HepG2 (cell line): Measurements from ENCODE around the gene ATP8A1.

Experiments
- ESRRA ChIP-seq: sonication (generic); formaldehyde crosslinking; IDR thresholded peaks from 2 replicates; pipeline ENCODE4 v1.5.1; 2020; ENCODE audit warnings: mild to moderate bottlenecking, low read depth, missing genetic modification reagents
- KDM2A ChIP-seq: sonication (generic); formaldehyde crosslinking; IDR thresholded peaks from 2 replicates; pipeline ENCODE4 v1.4.0; 2020; ENCODE audit warnings: low read depth, missing genetic modification reagents, borderline replicate concordance
- PAX8 ChIP-seq: sonication (generic); formaldehyde crosslinking; IDR thresholded peaks from 2 replicates; pipeline ENCODE4 v1.8.0; 2022; ENCODE audit warnings: mild to moderate bottlenecking, missing genetic modification reagents, borderline replicate concordance
- ZZZ3 ChIP-seq: sonication (generic); formaldehyde crosslinking; IDR thresholded peaks from 2 replicates; pipeline ENCODE4 v1.4.0; 2020; ENCODE audit warnings: missing genetic modification reagents, mild to moderate bottlenecking, borderline replicate concordance
- TF ChIP-seq, protein P1 (sequence below): sonication (generic); formaldehyde crosslinking; conservative IDR thresholded peaks from 2 replicates; pipeline ENCODE4 v1.4.0; 2020; ENCODE audit warnings: missing genetic modification reagents
- TF ChIP-seq, protein P2 (sequence below): sonication (generic); formaldehyde crosslinking; IDR thresholded peaks from 2 replicates; pipeline ENCODE4 v1.8.0; 2022; ENCODE audit warnings: missing genetic modification reagents, low read depth, mild to moderate bottlenecking, borderline replicate concordance
- TF ChIP-seq, protein P3 (sequence below), 2 experiments: sonication (generic) in 1 of 2; formaldehyde crosslinking in 1 of 2; IDR thresholded peaks; 2 replicates each; pipeline versions ENCODE4 v1.6.1 to v1.9.0; 2014 to 2022; ENCODE audit warnings: antibody characterized with exemption in 1 of 2, borderline replicate concordance in 1 of 2, inconsistent platforms in 1 of 2, low read depth in 1 of 2, missing genetic modification reagents in 1 of 2
- TF ChIP-seq, protein P4 (sequence below): sonication (generic); formaldehyde crosslinking; IDR thresholded peaks from 2 replicates; pipeline ENCODE4 v1.5.0; 2020; ENCODE audit warnings: mild to moderate bottlenecking, missing genetic modification reagents, moderate library complexity

DNA sequence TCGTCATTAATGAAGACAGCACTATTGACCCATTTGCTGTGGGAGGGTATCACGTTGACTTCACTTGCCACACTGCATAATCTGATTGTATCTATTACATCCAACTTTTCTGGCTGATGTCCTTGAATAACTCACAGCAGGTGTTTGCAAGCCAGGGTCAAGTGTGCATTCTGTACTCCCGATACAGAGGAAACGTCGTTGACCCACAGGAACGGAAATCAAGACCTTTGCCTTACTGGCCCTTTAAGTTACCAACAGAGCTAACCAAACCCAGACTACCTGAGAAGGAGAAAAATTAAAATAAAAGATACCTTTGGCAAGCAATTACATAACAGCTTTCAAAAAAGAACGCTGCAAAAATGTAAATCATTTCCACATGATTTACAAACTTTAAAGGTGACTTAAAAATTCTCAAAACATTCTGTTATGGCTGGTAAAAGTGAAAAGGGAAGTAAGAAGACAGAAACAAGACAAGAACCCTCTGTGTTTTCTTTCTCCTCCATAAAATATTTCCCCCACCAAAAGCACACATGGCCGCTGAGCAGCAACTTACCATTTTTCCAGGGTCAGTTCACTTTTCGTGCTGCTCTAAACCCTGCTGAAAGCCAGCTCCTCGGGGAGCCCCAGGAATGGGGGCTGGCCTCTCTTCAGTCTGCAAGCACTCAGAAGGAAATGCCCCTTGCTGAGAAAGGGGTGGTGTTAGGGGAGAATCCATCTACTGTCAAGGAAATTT is 266.1 kb downstream of the ATP8A1 start:
- TF ChIP-seq KDM2A (CRISPR knock-in tag) (no peak), ESRRA (CRISPR knock-in tag) (no peak), ZZZ3 (no peak), PAX8 (CRISPR knock-in tag) (no peak)
- TF ChIP-seq, protein P1, sequence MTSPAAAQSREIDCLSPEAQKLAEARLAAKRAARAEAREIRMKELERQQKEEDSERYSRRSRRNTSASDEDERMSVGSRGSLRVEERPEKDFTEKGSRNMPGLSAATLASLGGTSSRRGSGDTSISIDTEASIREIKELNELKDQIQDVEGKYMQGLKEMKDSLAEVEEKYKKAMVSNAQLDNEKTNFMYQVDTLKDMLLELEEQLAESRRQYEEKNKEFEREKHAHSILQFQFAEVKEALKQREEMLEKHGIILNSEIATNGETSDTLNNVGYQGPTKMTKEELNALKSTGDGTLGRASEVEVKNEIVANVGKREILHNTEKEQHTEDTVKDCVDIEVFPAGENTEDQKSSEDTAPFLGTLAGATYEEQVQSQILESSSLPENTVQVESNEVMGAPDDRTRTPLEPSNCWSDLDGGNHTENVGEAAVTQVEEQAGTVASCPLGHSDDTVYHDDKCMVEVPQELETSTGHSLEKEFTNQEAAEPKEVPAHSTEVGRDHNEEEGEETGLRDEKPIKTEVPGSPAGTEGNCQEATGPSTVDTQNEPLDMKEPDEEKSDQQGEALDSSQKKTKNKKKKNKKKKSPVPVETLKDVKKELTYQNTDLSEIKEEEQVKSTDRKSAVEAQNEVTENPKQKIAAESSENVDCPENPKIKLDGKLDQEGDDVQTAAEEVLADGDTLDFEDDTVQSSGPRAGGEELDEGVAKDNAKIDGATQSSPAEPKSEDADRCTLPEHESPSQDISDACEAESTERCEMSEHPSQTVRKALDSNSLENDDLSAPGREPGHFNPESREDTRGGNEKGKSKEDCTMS (CRISPR knock-in tag): no peak
- TF ChIP-seq, protein P2, sequence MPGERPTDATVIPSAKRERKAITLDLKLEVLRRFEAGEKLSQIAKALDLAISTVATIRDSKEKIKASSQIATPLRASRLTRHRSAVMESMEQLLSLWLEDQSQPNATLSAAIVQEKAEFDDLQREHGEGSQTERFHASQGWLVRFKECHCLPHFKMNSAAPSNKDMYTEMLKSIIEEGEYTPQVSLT: no peak
- TF ChIP-seq, protein P3, sequence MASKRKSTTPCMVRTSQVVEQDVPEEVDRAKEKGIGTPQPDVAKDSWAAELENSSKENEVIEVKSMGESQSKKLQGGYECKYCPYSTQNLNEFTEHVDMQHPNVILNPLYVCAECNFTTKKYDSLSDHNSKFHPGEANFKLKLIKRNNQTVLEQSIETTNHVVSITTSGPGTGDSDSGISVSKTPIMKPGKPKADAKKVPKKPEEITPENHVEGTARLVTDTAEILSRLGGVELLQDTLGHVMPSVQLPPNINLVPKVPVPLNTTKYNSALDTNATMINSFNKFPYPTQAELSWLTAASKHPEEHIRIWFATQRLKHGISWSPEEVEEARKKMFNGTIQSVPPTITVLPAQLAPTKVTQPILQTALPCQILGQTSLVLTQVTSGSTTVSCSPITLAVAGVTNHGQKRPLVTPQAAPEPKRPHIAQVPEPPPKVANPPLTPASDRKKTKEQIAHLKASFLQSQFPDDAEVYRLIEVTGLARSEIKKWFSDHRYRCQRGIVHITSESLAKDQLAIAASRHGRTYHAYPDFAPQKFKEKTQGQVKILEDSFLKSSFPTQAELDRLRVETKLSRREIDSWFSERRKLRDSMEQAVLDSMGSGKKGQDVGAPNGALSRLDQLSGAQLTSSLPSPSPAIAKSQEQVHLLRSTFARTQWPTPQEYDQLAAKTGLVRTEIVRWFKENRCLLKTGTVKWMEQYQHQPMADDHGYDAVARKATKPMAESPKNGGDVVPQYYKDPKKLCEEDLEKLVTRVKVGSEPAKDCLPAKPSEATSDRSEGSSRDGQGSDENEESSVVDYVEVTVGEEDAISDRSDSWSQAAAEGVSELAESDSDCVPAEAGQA (IDR thresholded peaks at IDR 0.05; ENCODE audit: low read depth): no peak
- TF ChIP-seq, protein P3 (CRISPR knock-in tag; IDR thresholded peaks at IDR 0.05; ENCODE audit: borderline replicate concordance): no peak
- TF ChIP-seq, protein P4, sequence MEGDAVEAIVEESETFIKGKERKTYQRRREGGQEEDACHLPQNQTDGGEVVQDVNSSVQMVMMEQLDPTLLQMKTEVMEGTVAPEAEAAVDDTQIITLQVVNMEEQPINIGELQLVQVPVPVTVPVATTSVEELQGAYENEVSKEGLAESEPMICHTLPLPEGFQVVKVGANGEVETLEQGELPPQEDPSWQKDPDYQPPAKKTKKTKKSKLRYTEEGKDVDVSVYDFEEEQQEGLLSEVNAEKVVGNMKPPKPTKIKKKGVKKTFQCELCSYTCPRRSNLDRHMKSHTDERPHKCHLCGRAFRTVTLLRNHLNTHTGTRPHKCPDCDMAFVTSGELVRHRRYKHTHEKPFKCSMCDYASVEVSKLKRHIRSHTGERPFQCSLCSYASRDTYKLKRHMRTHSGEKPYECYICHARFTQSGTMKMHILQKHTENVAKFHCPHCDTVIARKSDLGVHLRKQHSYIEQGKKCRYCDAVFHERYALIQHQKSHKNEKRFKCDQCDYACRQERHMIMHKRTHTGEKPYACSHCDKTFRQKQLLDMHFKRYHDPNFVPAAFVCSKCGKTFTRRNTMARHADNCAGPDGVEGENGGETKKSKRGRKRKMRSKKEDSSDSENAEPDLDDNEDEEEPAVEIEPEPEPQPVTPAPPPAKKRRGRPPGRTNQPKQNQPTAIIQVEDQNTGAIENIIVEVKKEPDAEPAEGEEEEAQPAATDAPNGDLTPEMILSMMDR (CRISPR knock-in tag): no peak
